ENCODE measurements around the gene KIAA0825. TPM values are rescaled to one million over a fixed set of nuclear protein-coding genes. Genes with fewer than 3 reads are reported as not detected.

KIAA0825 gene
- total RNA-seq, 1 experiment from 2014 or later = 1.3 TPM

DNA sequence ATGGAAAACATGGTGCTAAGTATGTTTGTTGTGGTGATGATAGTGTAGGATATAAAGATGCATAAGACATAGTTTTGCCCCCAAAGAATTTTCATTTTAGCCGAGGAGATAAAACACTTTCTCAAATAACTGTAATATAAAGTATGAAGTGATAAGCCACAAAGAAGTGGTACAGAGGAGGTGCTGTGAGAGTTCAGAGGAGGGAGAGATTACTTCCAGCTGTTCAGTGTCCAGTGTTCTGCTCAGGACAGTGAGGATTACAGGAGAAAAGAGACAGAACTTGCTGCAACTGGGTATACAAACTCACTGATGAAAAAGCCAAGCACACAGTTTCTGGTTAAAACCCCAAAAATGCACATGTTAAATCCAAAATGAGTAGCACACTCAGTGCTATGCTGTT is 309.3 kb downstream of the KIAA0825 start (continued):
- TF ChIP-seq, protein P1, sequence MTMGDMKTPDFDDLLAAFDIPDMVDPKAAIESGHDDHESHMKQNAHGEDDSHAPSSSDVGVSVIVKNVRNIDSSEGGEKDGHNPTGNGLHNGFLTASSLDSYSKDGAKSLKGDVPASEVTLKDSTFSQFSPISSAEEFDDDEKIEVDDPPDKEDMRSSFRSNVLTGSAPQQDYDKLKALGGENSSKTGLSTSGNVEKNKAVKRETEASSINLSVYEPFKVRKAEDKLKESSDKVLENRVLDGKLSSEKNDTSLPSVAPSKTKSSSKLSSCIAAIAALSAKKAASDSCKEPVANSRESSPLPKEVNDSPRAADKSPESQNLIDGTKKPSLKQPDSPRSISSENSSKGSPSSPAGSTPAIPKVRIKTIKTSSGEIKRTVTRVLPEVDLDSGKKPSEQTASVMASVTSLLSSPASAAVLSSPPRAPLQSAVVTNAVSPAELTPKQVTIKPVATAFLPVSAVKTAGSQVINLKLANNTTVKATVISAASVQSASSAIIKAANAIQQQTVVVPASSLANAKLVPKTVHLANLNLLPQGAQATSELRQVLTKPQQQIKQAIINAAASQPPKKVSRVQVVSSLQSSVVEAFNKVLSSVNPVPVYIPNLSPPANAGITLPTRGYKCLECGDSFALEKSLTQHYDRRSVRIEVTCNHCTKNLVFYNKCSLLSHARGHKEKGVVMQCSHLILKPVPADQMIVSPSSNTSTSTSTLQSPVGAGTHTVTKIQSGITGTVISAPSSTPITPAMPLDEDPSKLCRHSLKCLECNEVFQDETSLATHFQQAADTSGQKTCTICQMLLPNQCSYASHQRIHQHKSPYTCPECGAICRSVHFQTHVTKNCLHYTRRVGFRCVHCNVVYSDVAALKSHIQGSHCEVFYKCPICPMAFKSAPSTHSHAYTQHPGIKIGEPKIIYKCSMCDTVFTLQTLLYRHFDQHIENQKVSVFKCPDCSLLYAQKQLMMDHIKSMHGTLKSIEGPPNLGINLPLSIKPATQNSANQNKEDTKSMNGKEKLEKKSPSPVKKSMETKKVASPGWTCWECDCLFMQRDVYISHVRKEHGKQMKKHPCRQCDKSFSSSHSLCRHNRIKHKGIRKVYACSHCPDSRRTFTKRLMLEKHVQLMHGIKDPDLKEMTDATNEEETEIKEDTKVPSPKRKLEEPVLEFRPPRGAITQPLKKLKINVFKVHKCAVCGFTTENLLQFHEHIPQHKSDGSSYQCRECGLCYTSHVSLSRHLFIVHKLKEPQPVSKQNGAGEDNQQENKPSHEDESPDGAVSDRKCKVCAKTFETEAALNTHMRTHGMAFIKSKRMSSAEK (CRISPR knock-in tag; IDR thresholded peaks at IDR 0.05; ENCODE audit: borderline replicate concordance) = no peak
- no peak for TF ChIP-seq JAZF1 (CRISPR knock-in tag; IDR thresholded peaks at IDR 0.05)
- no peak for TF ChIP-seq ATF2 (CRISPR knock-in tag; IDR thresholded peaks at IDR 0.05; ENCODE audit: borderline replicate concordance, low read depth)

DNA sequence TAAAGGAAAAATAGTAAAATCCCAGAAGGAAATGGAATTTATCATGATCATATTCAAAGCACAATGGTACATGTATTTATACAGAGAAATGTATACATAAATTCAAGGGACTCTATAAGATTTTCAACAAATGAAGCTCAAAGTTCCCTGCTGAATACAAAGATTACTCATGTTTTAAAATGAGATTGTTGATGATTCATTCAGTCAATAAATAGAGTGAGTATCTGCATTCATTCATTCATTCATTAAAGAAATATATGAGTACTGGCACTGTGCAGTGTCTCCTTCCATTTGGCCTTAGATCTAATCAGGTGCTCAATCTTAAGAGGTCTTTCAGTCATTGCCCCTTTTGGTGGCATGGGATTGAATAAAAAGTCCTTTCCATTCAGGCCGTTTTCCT is 310.0 kb downstream of the KIAA0825 start:
- no peak for ATAC-seq
- ChIA-PET POLR2A (no interaction called here), CTCF (no interaction called here)
- Mint-ChIP-seq H3K9me3 (no peaks in the 10 kb centered on the region), H3K4me1 (peaks cover 8% of the 10 kb centered on the region; the same call in 1 of the 2 replicates), H3K27ac (no peak overlapping the region), H3K36me3 (no peaks in the 10 kb centered on the region), H3K27me3 (ENCODE audit: low read depth) (no peaks in the 10 kb centered on the region), H3K4me3 (no peak overlapping the region)
- no peak for DNase-seq (ENCODE audit: low spot score)
- TF ChIP-seq FOXJ3 (CRISPR knock-in tag; IDR thresholded peaks at IDR 0.05; ENCODE audit: borderline replicate concordance) (no peak), ATF3 (CRISPR knock-in tag; conservative IDR thresholded peaks at IDR 0.05) (no peak), MXD4 (CRISPR knock-in tag; IDR thresholded peaks at IDR 0.05; ENCODE audit: borderline replicate concordance) (no peak), ELF4 (CRISPR knock-in tag; IDR thresholded peaks at IDR 0.05; ENCODE audit: low read depth) (no peak), ZNF396 (CRISPR knock-in tag; IDR thresholded peaks at IDR 0.05; ENCODE audit: borderline replicate concordance) (no peak), MAX (CRISPR knock-in tag; IDR thresholded peaks at IDR 0.05) (no peak)

- TF ChIP-seq, protein P1 (CRISPR knock-in tag; IDR thresholded peaks at IDR 0.05; ENCODE audit: borderline replicate concordance) = no peak
- peaks cover 3% of the 10 kb centered on the region for H3K36me3 Mint-ChIP-seq
- no peak overlapping the region for H3K4me3 Mint-ChIP-seq
- DNase-seq (ENCODE audit: low spot score) (no peak), ATAC-seq (no peak)
- H3K27me3 Mint-ChIP-seq (ENCODE audit: low read depth) = no peaks in the 10 kb centered on the region
- CTCF ChIA-PET = no interaction called here
- POLR2A ChIA-PET = no interaction called here
- no peaks in the 10 kb centered on the region for H3K9me3 Mint-ChIP-seq
- no peaks in the 10 kb centered on the region for H3K4me1 Mint-ChIP-seq
- H3K27ac Mint-ChIP-seq = no peak overlapping the region; the same call in 1 of the 2 replicates
These were observed 314.3 kb downstream of the KIAA0825 start for GRCh38 chr5:94304146-94304545.
